HCT116 (cell line): ENCODE measurements around the gene CSGALNACT2.

ENCODE experiments used
- EGR1 ChIP-seq: IDR thresholded peaks from 2 replicates; pipeline ENCODE4 v1.6.1; 2012; ENCODE audit warnings: low read depth
- EZH2 ChIP-seq: fragments of 200-600 bp; sonication (generic); IDR thresholded peaks from 2 replicates; pipeline ENCODE4 v1.6.1; 2017; ENCODE audit warnings: antibody characterized with exemption, mixed run types
- FOSL1 ChIP-seq: IDR thresholded peaks from 2 replicates; pipeline ENCODE4 v1.6.1; 2012; ENCODE audit warnings: low read depth
- POLR2A ChIP-seq: IDR thresholded peaks from 2 replicates; pipeline ENCODE4 v1.7.0; 2011; ENCODE audit warnings: borderline replicate concordance; ENCODE audit not compliant: insufficient read depth, insufficient read length; ENCODE audit errors: extremely low read depth
- POLR2AphosphoS5 ChIP-seq: IDR thresholded peaks from 2 replicates; pipeline ENCODE4 v1.6.1; 2011; ENCODE audit warnings: mild to moderate bottlenecking, low read depth, low read length, moderate library complexity
- RAD21 ChIP-seq: IDR thresholded peaks from 2 replicates; pipeline ENCODE4 v1.6.1; 2012; ENCODE audit warnings: low read depth, mild to moderate bottlenecking
- SIN3A ChIP-seq: IDR thresholded peaks from 2 replicates; pipeline ENCODE4 v1.6.1; 2012; ENCODE audit warnings: low read depth
- SP1 ChIP-seq: IDR thresholded peaks from 2 replicates; pipeline ENCODE4 v1.6.1; 2012; ENCODE audit warnings: low read depth
- SRF ChIP-seq: IDR thresholded peaks from 2 replicates; pipeline ENCODE4 v1.6.1; 2012; ENCODE audit warnings: low read depth
- YY1 ChIP-seq: IDR thresholded peaks from 2 replicates; pipeline ENCODE4 v1.6.1; 2011; ENCODE audit warnings: low read length, low read depth, moderate library complexity, mild to moderate bottlenecking; ENCODE audit not compliant: insufficient replicate concordance; ENCODE audit errors: extremely low read depth
- TF ChIP-seq, protein P1 (sequence below), 3 experiments: fragments of 200-600 bp in 1 of 3; sonication (generic) in 1 of 3; IDR thresholded peaks in 2 of 3; conservative IDR thresholded peaks in 1 of 3; 2 replicates each; pipeline ENCODE4 v1.5.1; 2012 to 2017; ENCODE audit warnings: low read depth in 2 of 3, low read length in 2 of 3, antibody characterized with exemption in 1 of 3, borderline replicate concordance in 1 of 3, control low read depth in 1 of 3, mild to moderate bottlenecking in 1 of 3, mixed read lengths in 1 of 3, mixed run types in 1 of 3, moderate library complexity in 1 of 3; ENCODE audit not compliant: insufficient read depth in 1 of 3
- TF ChIP-seq, protein P2 (sequence below): IDR thresholded peaks from 2 replicates; pipeline ENCODE4 v1.6.1; 2012; ENCODE audit warnings: low read depth

DNA sequence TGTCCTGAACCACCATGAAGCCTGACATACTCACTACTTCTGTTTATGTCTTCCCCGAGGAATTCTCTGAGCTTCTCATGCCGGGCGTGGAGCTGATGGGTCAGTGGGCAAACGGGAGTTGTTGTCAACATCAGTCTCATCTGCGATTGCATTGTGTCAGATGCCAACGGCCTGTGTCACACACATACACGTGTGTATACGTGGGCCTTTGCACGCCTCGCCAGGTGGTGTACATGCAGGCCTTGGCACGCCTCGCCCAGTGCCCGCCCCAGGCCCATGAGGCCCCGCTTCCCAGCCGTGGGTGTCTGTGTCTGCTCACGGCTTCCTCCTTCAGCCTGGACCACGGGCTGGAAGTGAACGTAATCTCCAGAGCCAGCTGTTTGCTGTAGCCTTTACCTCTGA, 7.5 kb upstream of the CSGALNACT2 start:
- TF ChIP-seq RAD21, result no peak
- no peak for TF ChIP-seq POLR2A
- TF ChIP-seq, protein P1, sequence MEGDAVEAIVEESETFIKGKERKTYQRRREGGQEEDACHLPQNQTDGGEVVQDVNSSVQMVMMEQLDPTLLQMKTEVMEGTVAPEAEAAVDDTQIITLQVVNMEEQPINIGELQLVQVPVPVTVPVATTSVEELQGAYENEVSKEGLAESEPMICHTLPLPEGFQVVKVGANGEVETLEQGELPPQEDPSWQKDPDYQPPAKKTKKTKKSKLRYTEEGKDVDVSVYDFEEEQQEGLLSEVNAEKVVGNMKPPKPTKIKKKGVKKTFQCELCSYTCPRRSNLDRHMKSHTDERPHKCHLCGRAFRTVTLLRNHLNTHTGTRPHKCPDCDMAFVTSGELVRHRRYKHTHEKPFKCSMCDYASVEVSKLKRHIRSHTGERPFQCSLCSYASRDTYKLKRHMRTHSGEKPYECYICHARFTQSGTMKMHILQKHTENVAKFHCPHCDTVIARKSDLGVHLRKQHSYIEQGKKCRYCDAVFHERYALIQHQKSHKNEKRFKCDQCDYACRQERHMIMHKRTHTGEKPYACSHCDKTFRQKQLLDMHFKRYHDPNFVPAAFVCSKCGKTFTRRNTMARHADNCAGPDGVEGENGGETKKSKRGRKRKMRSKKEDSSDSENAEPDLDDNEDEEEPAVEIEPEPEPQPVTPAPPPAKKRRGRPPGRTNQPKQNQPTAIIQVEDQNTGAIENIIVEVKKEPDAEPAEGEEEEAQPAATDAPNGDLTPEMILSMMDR (IDR thresholded peaks at IDR 0.05 in 2 of 3, conservative IDR thresholded peaks at IDR 0.05 in 1 of 3; ENCODE audit: borderline replicate concordance in 1 of 3, insufficient read depth in 1 of 3, low read depth in 2 of 3, low read length in 2 of 3), result no peak
- TF ChIP-seq SIN3A, result no peak
- no peak for TF ChIP-seq EZH2
- no peak for TF ChIP-seq EGR1
- TF ChIP-seq FOSL1, result no peak
- TF ChIP-seq, protein P2, sequence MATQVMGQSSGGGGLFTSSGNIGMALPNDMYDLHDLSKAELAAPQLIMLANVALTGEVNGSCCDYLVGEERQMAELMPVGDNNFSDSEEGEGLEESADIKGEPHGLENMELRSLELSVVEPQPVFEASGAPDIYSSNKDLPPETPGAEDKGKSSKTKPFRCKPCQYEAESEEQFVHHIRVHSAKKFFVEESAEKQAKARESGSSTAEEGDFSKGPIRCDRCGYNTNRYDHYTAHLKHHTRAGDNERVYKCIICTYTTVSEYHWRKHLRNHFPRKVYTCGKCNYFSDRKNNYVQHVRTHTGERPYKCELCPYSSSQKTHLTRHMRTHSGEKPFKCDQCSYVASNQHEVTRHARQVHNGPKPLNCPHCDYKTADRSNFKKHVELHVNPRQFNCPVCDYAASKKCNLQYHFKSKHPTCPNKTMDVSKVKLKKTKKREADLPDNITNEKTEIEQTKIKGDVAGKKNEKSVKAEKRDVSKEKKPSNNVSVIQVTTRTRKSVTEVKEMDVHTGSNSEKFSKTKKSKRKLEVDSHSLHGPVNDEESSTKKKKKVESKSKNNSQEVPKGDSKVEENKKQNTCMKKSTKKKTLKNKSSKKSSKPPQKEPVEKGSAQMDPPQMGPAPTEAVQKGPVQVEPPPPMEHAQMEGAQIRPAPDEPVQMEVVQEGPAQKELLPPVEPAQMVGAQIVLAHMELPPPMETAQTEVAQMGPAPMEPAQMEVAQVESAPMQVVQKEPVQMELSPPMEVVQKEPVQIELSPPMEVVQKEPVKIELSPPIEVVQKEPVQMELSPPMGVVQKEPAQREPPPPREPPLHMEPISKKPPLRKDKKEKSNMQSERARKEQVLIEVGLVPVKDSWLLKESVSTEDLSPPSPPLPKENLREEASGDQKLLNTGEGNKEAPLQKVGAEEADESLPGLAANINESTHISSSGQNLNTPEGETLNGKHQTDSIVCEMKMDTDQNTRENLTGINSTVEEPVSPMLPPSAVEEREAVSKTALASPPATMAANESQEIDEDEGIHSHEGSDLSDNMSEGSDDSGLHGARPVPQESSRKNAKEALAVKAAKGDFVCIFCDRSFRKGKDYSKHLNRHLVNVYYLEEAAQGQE, result no peak
- TF ChIP-seq SRF, result no peak
- TF ChIP-seq SP1, result no peak
- TF ChIP-seq YY1, result no peak
- TF ChIP-seq POLR2AphosphoS5, result no peak
